ENCODE measurements around the gene NPAS2.
A peak's percentile ranks its signal among the peaks of the same experiment; 100 is the strongest.

NPAS2 gene

GRCh38 chr2:100785626-100786296, 34.2 kb upstream of the NPAS2 start:
- TF ChIP-seq CTCF (IDR thresholded peaks at IDR 0.05; ENCODE audit: control insufficient read depth, extremely low read depth, insufficient read depth) = no peak
- no peak overlapping the region for H3K4me3 ChIP-seq (ENCODE audit: low read depth, low read length)
- no peak for DNase-seq (ENCODE audit: low read depth)

GRCh38 chr2:100786297-100786658, 33.7 kb upstream of the NPAS2 start:
- TF ChIP-seq CTCF (IDR thresholded peaks at IDR 0.05; ENCODE audit: control insufficient read depth, extremely low read depth, insufficient read depth) = no peak
- DNase-seq (ENCODE audit: low read depth) = peak; percentile 36
- H3K4me3 ChIP-seq (ENCODE audit: low read depth, low read length) = no peak overlapping the region

GRCh38 chr2:100786985-100787384, 33.0 kb upstream of the NPAS2 start:
- no peak overlapping the region for H3K4me3 ChIP-seq (ENCODE audit: low read depth, low read length)
- DNase-seq (ENCODE audit: low read depth) = no peak
- no peak for TF ChIP-seq CTCF (IDR thresholded peaks at IDR 0.05; ENCODE audit: control insufficient read depth, extremely low read depth, insufficient read depth)

GRCh38 chr2:100789361-100789760, 30.6 kb upstream of the NPAS2 start:
- TF ChIP-seq CTCF (IDR thresholded peaks at IDR 0.05; ENCODE audit: control insufficient read depth, extremely low read depth, insufficient read depth) = no peak

DNA sequence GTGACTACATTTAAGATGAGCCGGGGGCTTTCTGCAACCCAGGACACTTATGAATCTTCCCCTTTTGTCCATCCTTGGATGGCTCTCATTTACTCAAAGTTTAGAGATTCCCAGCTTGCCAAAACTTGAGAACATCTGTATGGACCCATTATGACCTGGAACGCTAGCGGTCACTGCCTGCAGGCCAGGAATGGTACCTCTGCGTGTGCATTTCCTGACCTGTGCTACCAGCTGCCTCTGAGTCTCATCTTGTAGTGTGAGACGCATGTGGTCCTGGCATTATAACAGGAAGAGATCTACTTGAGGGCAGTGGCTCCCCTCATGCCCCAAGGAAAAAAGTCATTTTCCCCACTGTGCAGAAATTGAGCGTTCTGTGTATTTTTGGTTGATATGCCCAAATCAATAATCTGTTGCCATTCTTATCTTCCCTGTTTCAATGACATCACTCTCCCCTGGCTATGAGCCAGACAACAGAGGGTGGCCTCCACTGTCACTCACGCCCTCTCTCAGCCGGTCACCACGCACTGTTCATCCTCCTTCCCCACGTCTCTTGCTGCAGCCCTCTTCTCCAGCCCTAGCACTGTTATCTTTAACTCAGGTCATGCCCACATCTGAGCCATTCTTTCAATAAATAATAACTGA, 28.5 kb upstream of the NPAS2 start:
- H3K4me3 ChIP-seq (ENCODE audit: low read depth, low read length) = no peak overlapping the region
- TF ChIP-seq CTCF (IDR thresholded peaks at IDR 0.05; ENCODE audit: control insufficient read depth, extremely low read depth, insufficient read depth) = no peak
- no peak for DNase-seq (ENCODE audit: low read depth)

More at GRCh38 chr2:100789361-100789760, 30.6 kb upstream of the NPAS2 start:
- no peak overlapping the region for H3K4me3 ChIP-seq (ENCODE audit: low read depth, low read length)
- no peak for DNase-seq (ENCODE audit: low read depth)

GRCh38 chr2:100791936-100792308, 28.0 kb upstream of the NPAS2 start:
- TF ChIP-seq CTCF (IDR thresholded peaks at IDR 0.05; ENCODE audit: control insufficient read depth, extremely low read depth, insufficient read depth) = no peak
- DNase-seq (ENCODE audit: low read depth) = no peak
- H3K4me3 ChIP-seq (ENCODE audit: low read depth, low read length) = no peak overlapping the region

DNA sequence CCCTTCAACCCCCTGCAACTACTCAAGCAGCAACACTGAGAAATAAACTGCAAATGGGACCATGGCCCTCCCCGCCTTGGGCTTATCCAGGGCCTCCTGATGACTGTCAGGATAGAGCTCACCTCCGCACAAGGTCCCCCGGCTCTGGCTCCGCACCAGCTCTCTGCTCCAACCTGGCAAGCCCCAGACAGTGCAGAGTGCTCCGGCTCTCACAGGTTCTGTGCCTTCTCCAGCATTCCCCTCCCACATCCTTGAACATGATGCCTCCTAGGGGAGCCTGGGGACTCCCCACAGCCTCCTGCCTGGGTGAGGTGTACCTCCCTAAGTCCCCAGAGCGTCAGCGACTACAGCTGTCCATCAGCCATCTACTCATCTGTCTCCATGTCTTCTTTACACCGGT, 26.7 kb upstream of the NPAS2 start:
- H3K4me3 ChIP-seq (ENCODE audit: low read depth, low read length) = no peak overlapping the region
- TF ChIP-seq CTCF (IDR thresholded peaks at IDR 0.05; ENCODE audit: control insufficient read depth, extremely low read depth, insufficient read depth) = no peak
- DNase-seq (ENCODE audit: low read depth) = no peak

All from LNCaP clone FGC (cell line).